Ascending aorta (tissue), 2 donors: ENCODE measurements around the gene TAS1R1. TPM values are rescaled to one million over a fixed set of nuclear protein-coding genes. Genes with fewer than 3 reads are reported as not detected.
A peak's percentile ranks its signal among the peaks of the same experiment; 100 is the strongest.
"Not testable (repeated sequence)": the region's sequence is repeated elsewhere in the genome, so short reads cannot be mapped to it uniquely, and the experiment has no call there.

Experiments
- DNase-seq, 2 donors: peaks; one replicate each; pipeline ENCODE4 v3.0.0-alpha.2; 2019; ENCODE audit warnings: low spot score in 2 of 2
- H3K27ac ChIP-seq, 2 donors: fragments of 200-600 bp; sonication (generic); one replicate each; pipeline ENCODE4 v1.5.1; 2016 to 2017; ENCODE audit warnings: mild to moderate bottlenecking in 1 of 2
- H3K27me3 ChIP-seq: fragments of 200-600 bp; sonication (generic); one replicate; pipeline ENCODE4 v1.5.1; 2017
- H3K36me3 ChIP-seq, 2 donors: fragments of 200-600 bp; sonication (generic); one replicate each; pipeline ENCODE4 v1.5.1; 2016
- H3K4me1 ChIP-seq, 2 donors: fragments of 200-600 bp; sonication (generic); one replicate each; pipeline ENCODE4 v1.5.1; 2016 to 2017; ENCODE audit warnings: mild to moderate bottlenecking in 1 of 2
- H3K4me3 ChIP-seq, 2 donors: fragments of 200-600 bp; sonication (generic); one replicate each; pipeline ENCODE4 v1.5.1; 2016 to 2017; ENCODE audit warnings: mild to moderate bottlenecking in 1 of 2
- H3K9me3 ChIP-seq, 2 donors: fragments of 200-600 bp; sonication (generic); one replicate each; pipeline ENCODE4 v1.5.1; 2016
- CTCF ChIP-seq, 3 experiments: fragments of 200-600 bp in 2 of 3; fragments of 450-650 bp in 1 of 3; sonication (generic) in 2 of 3; IDR thresholded peaks; one replicate each; pipeline ENCODE4 v1.5.1; 2016 to 2019; ENCODE audit warnings: antibody characterized with exemption in 3 of 3, mild to moderate bottlenecking in 1 of 3, moderate library complexity in 1 of 3
- intact Hi-C: fragments of 100-400 bp; cut with DNase I; formaldehyde crosslinking; loops from one replicate; pipeline ENCODE4 v1.15.1; 2023
- total RNA-seq: library from RNA; depleted of rRNA; stranded (reverse); fragments of >200 nt; gene quantifications from one replicate; pipeline ENCODE4 v1.1.0, GENCODE V29; 2016

The TAS1R1 gene
- total RNA-seq, 1 donor from 2014 or later, result not detected

DNA sequence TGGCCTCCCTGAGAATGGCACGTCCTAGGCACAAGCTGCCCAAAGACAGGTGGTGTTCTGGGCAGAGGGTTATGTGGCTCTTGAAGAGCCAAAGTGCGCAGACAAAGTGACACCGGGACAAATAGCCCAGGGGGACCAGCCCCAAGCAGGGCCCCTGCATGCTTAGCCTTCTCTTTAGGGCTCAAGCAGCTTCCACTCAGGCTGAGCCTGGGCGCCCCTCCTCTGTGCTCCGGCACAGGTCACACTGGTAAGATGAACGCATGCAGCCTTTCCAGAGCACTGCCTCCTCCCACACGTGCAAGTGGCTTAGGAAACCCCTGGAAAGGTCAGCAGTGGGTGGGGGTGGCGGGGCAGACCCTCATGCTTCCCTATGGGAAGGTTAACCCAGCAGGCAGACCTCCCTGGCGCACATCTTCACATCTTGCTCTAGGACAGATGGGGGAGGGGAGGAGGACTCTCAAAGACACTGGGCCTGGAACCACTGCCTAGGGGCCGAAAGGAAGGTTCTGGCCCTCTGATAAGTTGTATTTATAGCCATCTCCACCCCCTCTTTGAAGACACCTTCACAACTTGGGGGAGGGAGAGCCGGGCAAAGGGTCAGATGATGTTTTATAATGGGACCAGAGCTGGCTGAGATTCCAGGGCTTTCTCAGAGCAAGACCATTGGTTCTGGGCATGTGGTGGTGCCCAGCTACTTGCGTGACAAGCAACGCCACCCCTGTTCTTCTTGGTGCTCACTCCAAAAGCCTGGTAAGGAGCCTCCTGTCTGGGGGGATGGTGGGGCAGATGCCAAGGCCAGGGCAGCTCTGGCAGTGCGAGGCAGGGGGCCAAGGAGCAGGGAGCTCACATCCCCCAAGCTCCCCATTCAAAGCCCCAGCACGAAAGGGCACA, 42.0 kb downstream of the TAS1R1 start:
- Histone ChIP-seq H3K36me3 (peaks cover 66 to 76% of the 10 kb centered on the region in 2 donors), H3K27me3 (no peaks in the 10 kb centered on the region), H3K4me3 (peak overlapping the region; percentile 10 to 95), H3K27ac (peak overlapping the region; percentile 98 to 99), H3K4me1 (peaks cover 30 to 55% of the 10 kb centered on the region in 2 donors), H3K9me3 (no peaks in the 10 kb centered on the region)
- intact Hi-C loops, result no loop called here
- TF ChIP-seq CTCF (IDR thresholded peaks at IDR 0.05), result no peak
- DNase-seq, result no peak

DNA sequence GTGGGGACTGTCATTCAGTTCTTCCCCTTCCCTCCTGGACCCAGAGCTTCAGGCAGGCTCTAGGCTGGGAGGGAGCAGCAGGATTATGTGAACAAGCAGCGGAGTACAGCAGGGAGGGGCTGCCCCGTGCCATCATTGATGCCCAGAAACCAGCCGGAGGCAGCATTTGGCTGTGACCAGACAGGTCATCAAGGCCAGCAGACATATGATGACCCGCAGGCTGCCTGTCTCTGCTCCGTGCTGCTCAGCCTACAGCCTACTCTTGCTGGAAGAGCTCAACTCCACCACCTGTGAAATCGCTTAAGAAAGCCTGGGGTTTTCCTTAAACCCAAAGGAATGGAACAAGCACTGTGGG, 42.6 kb downstream of the TAS1R1 start:
- TF ChIP-seq CTCF (IDR thresholded peaks at IDR 0.05), result no peak
- Histone ChIP-seq H3K9me3 (no peaks in the 10 kb centered on the region), H3K4me1 (peaks cover 27 to 49% of the 10 kb centered on the region in 2 donors), H3K27me3 (no peaks in the 10 kb centered on the region), H3K27ac (peak overlapping the region; percentile 98 to 99), H3K36me3 (peaks cover 65 to 70% of the 10 kb centered on the region in 2 donors), H3K4me3 (peak overlapping the region in 1 of 2 donors; percentile 95)
- no peak for DNase-seq
- intact Hi-C loops, result no loop called here

GRCh38 chr1:6599141-6599975, 44.3 kb downstream of the TAS1R1 start:
- Histone ChIP-seq H3K27ac (peak overlapping the region; percentile 98 to 99), H3K4me1 (peaks cover 23 to 50% of the 10 kb centered on the region in 2 donors)

DNA sequence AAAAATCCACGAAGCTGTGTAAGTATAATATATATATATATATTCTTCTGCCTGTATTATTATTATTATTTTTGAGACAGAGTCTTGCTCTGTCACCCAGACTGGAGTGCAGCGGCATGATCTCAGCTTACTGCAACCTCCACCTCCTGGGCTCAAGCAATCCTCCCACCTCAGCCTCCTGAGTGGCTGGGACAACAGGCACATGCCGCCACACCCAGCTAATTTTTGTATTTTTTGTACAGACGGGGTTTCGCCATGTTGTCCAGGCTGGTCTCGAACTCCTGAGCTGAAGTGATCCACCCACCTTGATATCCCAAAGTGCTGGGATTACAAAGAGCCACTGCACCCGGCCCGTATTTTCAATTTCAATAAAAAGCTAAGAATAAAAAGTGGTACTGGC, 44.9 kb downstream of the TAS1R1 start:
- intact Hi-C loops, result loop anchor here (2.0 kb wide), 1 partner anchor 45 kb away; the partner anchor contains the start of genes NOL9 and TAS1R1
- H3K4me1 ChIP-seq, result peaks cover 23 to 55% of the 10 kb centered on the region in 2 donors

More at GRCh38 chr1:6599141-6599975, 44.3 kb downstream of the TAS1R1 start:
- DNase-seq, result no peak
- H3K4me3 ChIP-seq, result peak overlapping the region; percentile 92 to 95
- peaks cover 49 to 54% of the 10 kb centered on the region in 2 donors for H3K36me3 ChIP-seq
- no peak for TF ChIP-seq CTCF (IDR thresholded peaks at IDR 0.05)
- intact Hi-C loops, result no loop called here
- H3K27me3 ChIP-seq, result no peaks in the 10 kb centered on the region
- H3K9me3 ChIP-seq, result no peaks in the 10 kb centered on the region

DNA sequence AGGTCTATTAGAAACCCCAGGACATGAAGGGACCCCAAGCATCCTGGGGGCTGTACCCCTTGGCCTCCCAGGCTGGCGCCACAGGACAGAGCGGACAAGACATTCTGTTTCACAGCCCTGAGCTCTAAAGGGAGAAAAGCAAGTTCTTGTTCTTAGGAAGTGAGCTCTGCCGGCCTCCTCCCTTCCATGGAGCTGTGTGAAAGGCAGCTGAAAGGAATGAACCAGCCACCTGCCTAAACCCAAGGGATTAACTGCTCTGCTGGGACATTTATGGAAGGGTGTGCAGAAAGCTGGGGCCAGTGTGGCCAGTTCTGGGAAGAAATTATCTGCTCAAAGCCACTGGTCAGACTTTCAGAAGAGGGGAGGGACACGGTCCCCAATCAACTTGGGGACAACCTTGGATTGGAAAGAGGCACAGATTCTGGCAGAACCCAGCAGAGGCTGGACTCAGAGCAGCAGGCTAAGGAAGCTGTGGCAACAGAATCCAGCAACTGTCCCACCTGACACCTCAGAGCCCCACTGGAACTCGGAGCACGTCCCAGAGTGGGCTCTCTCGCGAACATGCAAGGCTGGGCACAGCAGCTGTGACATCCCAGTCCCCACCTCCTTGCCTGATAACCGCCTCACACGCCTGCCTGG, 45.4 kb downstream of the TAS1R1 start:
- Histone ChIP-seq H3K9me3 (no peaks in the 10 kb centered on the region), H3K4me3 (peak overlapping the region; percentile 92 to 95), H3K4me1 (peaks cover 23 to 58% of the 10 kb centered on the region in 2 donors), H3K36me3 (peaks cover 37 to 42% of the 10 kb centered on the region in 2 donors), H3K27ac (peak overlapping the region; percentile 98 to 99), H3K27me3 (no peaks in the 10 kb centered on the region)
- DNase-seq, result no peak
- no peak for TF ChIP-seq CTCF (IDR thresholded peaks at IDR 0.05)
- intact Hi-C loops, result loop anchor here (1.0 to 2.0 kb wide), 4 partner anchors 21 to 46 kb away; partner anchors contain the start of genes NOL9, TAS1R1 and ZBTB48

More for the DNA sequence above, 44.9 kb downstream of the TAS1R1 start:
- not testable (repeated sequence) for H3K27me3 ChIP-seq, DNase-seq, H3K9me3 ChIP-seq
- Histone ChIP-seq H3K4me3 (peak overlapping the region; percentile 92 to 95), H3K27ac (peak overlapping the region; percentile 98 to 99), H3K36me3 (peaks cover 42 to 48% of the 10 kb centered on the region in 2 donors)
